ENCODE data around the gene PTGES3L.
"Not testable (repeated sequence)": the region's sequence is repeated elsewhere in the genome, so short reads cannot be mapped to it uniquely, and the experiment has no call there.

Gene PTGES3L

DNA sequence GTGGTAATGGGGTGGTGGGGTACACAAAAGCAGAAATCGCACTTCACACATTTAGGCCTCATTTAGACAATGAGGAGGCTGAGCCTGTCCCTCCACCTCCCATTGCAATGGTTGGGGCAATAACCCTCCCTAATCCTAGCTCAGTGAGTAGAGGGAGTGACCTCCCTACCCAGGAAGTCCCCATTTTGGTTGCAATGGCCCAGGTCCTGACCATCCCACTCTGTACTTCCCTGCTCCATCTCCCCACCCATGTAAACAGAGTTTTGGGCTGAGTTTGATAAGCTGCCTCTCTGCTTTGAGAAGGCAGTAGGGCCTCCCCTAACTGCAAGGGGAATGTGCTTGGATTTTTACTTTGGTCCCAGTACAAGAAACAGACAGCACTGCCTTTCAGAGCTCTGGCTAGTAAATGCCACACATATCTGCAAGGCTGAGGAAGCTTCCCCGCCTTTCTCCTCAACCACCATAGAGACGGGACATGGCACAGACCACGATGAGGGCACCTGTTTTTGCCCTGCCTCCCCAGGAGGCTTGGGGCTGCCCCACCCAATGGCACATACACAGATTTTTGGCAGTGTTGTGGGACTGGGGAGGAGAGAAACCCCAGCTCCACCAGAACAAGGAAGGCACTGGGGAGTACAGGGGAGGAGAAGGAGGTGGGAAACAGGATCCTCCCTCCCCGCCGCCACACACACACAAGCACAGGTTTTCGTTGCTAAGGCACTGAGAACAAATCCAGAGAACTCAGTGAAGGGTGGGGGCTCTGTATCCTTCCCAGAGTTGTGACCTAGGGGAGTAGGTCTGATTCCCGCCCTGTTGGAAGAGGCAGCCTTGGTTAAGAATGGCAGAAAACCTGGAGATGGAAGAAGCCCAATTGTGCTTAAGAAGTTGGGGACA is 35.0 kb upstream of the PTGES3L start:
- no peak for DNase-seq (ENCODE audit: extremely low read depth in 1 of 2, low read depth in 1 of 2)

GRCh38 chr17:43014020-43014648 is 34.3 kb upstream of the PTGES3L start:
- no peak for DNase-seq (ENCODE audit: extremely low read depth in 1 of 2, low read depth in 1 of 2)

- DNase-seq (ENCODE audit: extremely low read depth in 1 of 2, low read depth in 1 of 2): no peak
These were observed 33.4 kb upstream of the PTGES3L start for GRCh38 chr17:43013296-43013695.

DNA sequence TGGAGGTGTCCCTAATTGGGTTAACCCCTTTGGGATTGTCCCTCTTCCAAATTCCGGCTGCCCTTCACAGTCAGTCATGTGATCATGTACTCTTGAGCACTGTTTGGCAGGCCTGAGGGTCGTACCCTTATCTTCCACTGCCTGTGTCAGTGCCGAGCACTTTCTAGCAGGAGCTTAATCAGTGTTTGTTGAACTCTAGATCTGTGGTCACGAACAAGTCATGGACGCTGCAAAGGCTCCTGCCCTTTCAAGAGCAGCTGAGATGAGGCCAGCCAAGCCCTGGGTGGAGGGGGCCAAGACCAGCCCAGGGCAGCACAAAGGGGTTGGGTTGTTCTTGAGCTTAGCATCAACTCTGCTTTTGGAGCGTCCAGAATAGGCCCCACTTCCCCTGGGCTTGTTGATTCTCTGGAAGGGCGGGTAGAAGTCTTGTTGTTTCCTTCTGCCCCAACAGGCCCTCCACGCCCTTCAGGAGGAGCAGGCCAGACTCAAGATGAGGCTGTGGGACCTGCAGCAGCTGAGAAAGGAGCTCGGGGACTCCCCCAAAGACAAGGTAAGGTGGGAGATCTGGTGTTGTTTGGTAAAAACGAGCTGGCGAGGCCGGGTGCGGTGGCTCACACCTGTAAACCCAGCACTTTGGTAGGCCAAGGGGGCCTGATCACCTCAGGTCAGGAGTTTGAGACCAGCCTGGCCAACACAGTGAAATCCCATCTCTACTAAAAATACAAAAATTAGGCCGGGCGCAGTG is 32.0 kb upstream of the PTGES3L start:
- no peak for DNase-seq (ENCODE audit: extremely low read depth in 1 of 2, low read depth in 1 of 2)

DNA sequence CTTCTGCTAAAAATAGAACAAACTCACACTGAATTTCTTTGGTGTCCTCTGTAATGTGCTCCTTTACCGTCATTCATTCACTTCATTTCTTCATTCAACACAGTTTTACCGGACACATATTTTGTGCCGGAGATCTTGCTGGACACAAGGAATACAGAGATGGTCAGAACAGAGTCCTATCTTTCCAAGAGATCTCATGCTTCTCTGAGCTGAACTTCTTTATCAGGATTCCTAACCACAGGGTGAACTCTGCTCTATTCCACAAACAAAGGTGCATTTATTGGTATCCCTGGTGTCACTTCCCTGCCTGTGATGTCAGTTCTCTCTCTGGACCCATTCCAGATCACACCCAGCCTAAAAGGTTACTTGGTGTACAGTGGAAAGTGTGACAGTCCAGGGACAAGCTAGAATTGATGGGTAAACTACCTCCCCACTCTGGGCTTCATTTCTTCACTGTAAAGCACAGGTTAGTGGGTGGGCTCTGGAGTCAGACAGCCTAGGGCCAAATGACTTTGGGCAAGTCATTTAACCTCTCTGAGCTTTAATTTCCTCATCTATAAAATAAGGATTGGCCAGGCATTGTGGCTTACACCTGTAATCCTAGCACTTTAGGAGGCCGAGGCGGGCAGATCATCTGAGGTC is 30.9 kb upstream of the PTGES3L start:
- DNase-seq (ENCODE audit: extremely low read depth in 1 of 2, low read depth in 1 of 2): no peak

GRCh38 chr17:43006639-43007551 is 27.0 kb upstream of the PTGES3L start, which contains the start of gene IFI35:
Gene IFI35 (plus strand): TSS chr17:43006784. CDS start chr17:43006948, 164 bp downstream.
- peak; percentile 72 to 83 for DNase-seq (ENCODE audit: extremely low read depth in 1 of 2, low read depth in 1 of 2)

DNA sequence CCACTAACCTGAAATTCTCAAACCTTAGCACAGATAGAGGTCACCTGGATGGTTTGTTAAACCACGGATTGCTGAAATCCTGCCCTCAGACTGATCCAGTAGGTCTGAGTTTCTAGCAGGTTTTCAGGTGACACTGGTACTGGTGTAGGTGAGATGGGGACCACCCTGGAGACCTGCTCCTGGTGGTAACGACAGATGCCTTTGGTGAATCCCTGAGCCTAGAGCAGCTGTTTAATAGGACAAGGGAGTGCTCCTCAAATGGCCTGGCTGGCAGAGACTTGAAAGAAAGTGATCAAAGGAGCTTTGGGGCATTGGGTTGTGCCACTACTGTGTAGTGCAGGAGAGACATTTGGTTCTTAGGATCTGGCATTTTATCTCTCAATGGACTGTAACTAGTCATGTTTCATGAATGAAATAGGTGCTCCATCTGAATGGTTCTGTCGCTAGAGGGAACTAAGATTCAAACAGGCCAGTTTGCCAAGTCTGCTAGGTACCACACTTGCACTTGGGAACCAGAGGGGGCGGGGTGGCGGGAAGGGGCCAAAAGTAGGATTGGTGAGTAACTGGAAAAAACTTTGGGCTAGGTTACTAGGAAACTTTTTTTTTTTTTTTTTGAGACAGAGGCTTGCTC is 23.8 kb upstream of the PTGES3L start:
- DNase-seq (ENCODE audit: extremely low read depth in 1 of 2, low read depth in 1 of 2): no peak

GRCh38 chr17:43000894-43001293 is 21.0 kb upstream of the PTGES3L start:
- not testable (repeated sequence) for DNase-seq (ENCODE audit: extremely low read depth in 1 of 2, low read depth in 1 of 2)

DNA sequence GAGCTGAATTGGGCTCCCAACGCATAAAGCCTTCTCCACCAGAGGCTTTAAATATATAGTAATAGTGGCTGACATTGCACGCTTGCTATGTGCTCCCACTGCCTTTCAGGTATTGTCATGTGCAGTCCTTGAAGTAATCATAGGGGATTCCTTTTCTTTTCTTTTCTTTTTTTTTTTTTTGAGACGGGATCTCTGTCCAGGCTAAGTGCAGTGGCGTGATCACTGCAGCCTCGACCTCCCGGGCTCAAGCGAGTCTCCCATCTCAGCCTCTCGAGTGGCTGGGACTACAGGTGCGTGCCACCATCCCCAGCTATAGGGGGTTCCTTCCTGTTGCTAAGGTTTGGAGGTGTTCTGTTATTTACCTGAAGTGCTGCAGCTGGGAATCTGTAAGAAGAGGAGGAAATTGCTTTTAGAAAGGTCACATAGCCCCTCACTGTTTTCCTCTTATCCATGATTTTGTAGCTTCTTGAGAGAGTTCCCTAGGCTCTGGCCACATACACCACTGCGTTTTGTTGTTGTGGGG is 19.2 kb upstream of the PTGES3L start:
- DNase-seq (ENCODE audit: extremely low read depth in 1 of 2, low read depth in 1 of 2): no peak

DNA sequence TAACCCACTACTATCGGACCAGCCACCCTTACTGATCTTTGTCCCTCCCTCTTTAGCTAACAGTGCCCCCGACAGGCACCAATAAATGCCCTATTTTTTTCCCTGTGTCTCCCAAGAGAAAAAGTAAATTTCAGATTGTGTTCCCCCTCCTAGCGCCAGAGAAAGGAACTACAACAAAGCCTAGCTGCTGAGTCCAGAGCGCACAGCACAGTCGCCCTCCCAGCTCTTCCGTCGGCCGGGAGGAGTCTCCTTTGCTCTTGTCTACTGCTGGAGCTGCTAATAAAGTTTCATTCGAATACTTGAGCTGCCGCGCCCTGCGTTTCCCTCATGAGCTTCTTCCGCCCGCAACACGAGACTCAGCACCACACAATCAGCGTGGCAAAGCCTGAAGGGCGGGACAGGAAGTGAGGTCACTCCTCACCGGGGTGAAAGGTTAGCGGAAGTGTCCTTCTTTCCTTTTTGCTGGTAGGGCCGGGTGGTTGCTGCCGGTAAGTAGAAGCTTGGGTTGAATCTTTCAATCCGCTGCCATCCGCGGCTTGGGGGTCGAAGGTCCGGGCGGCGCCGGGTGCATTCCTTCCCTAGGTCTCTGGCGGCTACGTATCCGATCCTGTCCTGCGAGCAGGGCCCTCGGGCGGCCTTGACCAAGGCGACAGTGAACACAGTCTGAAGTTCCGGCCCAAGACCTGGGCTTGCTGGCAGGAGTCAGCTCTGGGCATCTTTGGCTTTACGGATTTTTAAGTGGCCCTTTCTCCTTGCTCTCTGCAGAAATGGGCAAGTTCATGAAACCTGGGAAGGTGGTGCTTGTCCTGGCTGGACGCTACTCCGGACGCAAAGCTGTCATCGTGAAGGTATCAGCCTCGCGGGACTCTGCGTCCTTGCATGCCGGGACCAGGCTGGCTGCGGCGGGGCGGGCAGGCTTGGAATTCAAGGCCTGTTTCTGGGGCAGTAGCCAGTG is 18.4 kb upstream of the PTGES3L start, which contains the start of gene RPL27:
Gene RPL27 (plus strand): TSS at position 436 of the 955 bp plus-strand sequence. CDS start 332 bp downstream, at position 768.
- peak; percentile 89 to 95 for DNase-seq (ENCODE audit: extremely low read depth in 1 of 2, low read depth in 1 of 2)

DNA sequence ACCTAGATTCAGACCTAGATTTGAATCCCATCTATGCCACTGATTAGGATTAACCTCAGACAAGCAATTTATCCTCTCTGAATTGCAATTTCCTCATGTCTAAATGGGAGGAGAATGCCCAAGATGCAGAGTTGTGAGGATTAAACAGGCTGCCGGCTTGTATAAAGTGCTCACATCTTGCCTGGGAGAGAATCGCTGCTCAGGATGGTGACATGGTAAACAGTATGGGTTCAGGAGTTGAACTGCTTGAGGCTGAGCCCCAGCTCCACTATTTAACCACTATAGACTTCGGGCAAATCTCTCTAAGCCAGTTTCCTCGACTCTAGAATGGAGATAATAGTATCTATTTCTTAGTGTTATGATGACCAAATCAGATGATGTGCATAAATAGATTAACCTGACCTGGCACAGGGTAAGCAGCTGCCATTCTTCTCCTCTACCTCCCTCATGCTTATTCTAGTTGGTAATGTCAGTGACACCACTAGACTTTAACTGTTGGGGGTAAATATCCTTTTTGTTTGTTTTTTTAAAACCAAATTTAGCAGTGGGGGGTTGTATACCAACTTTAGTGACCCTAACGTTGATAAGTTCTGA is 17.6 kb upstream of the PTGES3L start:
- no peak for DNase-seq (ENCODE audit: extremely low read depth in 1 of 2, low read depth in 1 of 2)

DNA sequence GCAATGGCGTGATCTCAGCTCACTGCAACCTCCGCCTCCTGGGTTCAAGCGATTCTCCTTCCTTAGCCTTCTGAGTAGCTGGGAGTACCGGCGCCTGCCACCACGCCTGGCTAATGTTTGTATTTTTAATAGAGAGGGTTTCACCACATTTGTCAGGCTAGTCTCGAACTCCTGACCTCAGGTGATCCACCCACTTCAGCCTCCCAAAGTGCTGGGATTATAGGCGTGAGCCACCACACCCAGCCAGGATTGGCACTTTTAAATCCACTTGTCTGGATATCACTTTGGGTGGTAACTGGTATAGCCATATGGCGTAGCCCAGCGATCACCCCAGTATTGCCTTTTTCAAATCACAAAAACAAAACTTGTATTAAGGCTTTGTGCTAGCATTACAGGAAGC is 14.0 kb upstream of the PTGES3L start:
- not testable (repeated sequence) for DNase-seq (ENCODE audit: extremely low read depth in 1 of 2, low read depth in 1 of 2)

DNA sequence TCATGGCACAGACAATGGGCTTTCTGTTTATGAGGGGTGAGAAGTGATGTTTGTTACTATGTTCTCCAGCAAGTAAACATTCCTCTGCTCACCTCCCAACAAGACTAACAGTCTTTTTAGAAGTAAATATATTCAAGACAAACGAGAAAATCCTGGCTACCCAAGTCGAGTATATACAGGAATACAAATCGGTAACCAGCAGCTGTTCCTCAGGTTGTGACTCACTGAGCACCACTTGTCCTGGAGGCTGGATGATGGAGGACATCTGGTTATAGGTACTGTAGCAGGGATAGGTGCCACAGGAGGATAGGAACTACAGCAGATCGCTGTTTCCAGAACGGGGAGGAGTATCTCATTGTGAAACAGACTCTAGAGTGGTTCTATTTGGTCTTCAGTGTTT is 13.0 kb upstream of the PTGES3L start:
- DNase-seq (ENCODE audit: extremely low read depth in 1 of 2, low read depth in 1 of 2): no peak

DNA sequence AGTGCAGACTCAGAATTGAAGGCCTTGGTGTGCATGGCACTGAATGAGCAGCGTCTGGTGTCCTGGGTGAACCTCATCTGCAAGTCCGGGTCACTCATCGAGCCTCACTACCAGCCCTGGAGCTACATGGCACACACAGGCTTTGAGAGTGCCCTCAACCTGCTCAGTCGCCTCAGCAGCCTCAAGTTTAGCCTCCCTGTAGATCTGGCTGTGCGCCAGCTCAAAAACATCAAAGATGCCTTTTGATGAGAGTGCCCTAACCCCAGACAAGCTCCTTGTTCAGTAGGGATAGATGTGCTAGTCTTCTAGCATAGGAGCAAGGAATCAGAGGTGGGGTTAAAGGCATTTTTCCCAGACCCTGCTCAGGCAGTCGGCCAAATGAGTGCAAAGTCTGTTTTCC is 11.6 kb upstream of the PTGES3L start:
- no peak for DNase-seq (ENCODE audit: extremely low read depth in 1 of 2, low read depth in 1 of 2)

DNA sequence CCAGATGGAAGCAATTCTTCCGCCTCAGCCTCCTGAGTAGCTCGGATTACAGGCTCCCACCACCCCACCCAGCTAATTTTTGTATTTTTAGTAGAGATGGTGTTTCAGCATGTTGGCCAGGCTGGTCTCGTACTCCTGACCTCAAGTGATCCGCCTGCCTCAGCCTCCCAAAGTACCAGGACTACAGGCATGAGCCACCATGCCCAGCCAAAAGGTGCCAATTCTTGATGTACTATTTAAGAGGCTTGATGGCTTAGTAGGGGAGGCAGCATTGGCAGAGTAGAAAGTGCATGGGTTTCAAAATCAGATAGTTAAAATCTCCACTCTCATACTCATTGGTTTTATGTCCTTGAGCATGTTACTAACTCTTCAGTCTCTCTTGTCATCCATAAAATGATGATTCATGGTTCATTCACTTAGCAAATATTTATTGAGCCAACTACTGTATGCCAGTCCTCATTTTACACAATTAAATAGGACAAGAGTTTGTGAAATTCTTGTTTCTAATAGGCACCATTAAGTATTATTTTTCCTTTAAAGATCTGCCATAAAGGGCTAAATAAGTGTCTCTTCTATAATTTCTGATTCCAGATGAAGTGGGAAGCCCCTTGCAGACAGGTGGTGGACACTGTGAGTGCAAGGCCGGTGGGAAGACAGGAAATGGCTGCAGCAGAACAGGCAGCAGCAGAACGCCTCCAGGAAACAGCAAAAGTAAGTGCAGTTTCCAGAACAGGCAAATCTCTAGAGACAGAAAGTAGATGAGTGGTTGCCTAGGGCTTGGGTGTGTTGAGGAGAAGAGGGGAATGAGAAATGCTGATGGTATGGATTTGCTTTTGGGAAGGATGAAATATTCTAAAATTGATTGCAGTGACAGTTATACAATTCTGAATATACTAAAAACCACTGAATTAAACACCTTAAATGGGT is 10.1 kb upstream of the PTGES3L start:
- no peak for DNase-seq (ENCODE audit: extremely low read depth in 1 of 2, low read depth in 1 of 2)

DNA sequence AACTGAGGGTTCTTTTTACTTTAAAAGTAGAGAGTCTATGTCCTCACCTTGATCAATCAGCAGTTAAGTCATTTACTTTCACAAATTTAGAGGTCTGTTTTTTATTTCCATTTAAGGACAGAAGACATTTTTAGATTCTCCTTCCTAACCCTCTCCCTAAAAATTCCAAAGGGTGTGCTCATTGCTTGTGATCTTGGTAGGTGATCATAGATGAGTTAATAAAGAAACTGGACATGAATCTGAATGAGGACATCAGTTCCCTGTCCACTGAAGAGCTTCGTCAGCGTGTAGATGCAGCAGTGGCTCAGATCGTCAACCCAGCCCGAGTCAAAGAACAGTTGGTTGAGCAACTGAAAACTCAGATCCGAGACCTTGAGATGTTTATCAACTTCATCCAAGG is 9.3 kb upstream of the PTGES3L start:
- no peak for DNase-seq (ENCODE audit: extremely low read depth in 1 of 2, low read depth in 1 of 2)

GRCh38 chr17:42985225-42985624 is 5.3 kb upstream of the PTGES3L start:
- no peak for DNase-seq (ENCODE audit: extremely low read depth in 1 of 2, low read depth in 1 of 2)
